ENCODE measurements around the gene MOCS1. TPM values are rescaled to one million over a fixed set of nuclear protein-coding genes. Genes with fewer than 3 reads are reported as not detected.

The MOCS1 gene
- total and polyA plus RNA-seq, 9 of the 15 experiments (the other 6 are each of a cell fraction or from before 2014, with no cell fraction given), result 0.69 to 12.7 (median 8.7) TPM

GRCh38 chr6:39905640-39905975, 28.7 kb downstream of the MOCS1 start (continued):
- TF ChIP-seq ARID3A (IDR thresholded peaks at IDR 0.05; ENCODE audit: borderline replicate concordance, low read depth, low read length), result no peak
- no peak for TF ChIP-seq SMAD2 (IDR thresholded peaks at IDR 0.05; ENCODE audit: low read depth, low read length)
- TF ChIP-seq ZNF384 (IDR thresholded peaks at IDR 0.05; ENCODE audit: low read depth, low read length), result no peak
- TF ChIP-seq DACH1 (IDR thresholded peaks at IDR 0.05; ENCODE audit: partially characterized antibody), result no peak
- TF ChIP-seq ETV1 (tag; conservative IDR thresholded peaks at IDR 0.05; ENCODE audit: low read depth), result no peak
- no peak for TF ChIP-seq ZNF398 (CRISPR knock-in tag; IDR thresholded peaks at IDR 0.05)
- TF ChIP-seq ZNF140 (CRISPR knock-in tag; IDR thresholded peaks at IDR 0.05), result no peak
- TF ChIP-seq L3MBTL2 (IDR thresholded peaks at IDR 0.05), result no peak
- no peak for TF ChIP-seq CGGBP1 (CRISPR knock-in tag; IDR thresholded peaks at IDR 0.05)
- TF ChIP-seq ESRRB (CRISPR knock-in tag; IDR thresholded peaks at IDR 0.05; ENCODE audit: borderline replicate concordance), result no peak
- TF ChIP-seq HNRNPUL1 (IDR thresholded peaks at IDR 0.05; ENCODE audit: low read length), result no peak
- TF ChIP-seq POLR2H (tag; IDR thresholded peaks at IDR 0.05; ENCODE audit: low read depth), result no peak
